Amniotic epithelial cell (primary cell): Measurements from ENCODE around the gene OR2A42.
"Not testable (repeated sequence)": the region's sequence is repeated elsewhere in the genome, so short reads cannot be mapped to it uniquely, and the experiment has no call there.

Experiments
- DNase-seq: peaks from one replicate; pipeline ENCODE4 v3.0.0-alpha.2; 2010; ENCODE audit warnings: low read depth

The OR2A42 gene

GRCh38 chr7:144239365-144239764 lies at the start of gene OR2A42:
TSS of gene OR2A42 (minus strand) at chr7:144239605. CDS start at chr7:144232843, 6,762 bp downstream.
- not testable (repeated sequence) for DNase-seq

GRCh38 chr7:144287171-144287784 lies 47.9 kb upstream of the OR2A42 start:
- DNase-seq, result not testable (repeated sequence)

- DNase-seq, result not testable (repeated sequence)
These were observed 44.3 kb upstream of the OR2A42 start for GRCh38 chr7:144283716-144284115.

- not testable (repeated sequence) for DNase-seq
These were observed 43.1 kb upstream of the OR2A42 start for GRCh38 chr7:144282490-144282889.

GRCh38 chr7:144281981-144282380 lies 42.6 kb upstream of the OR2A42 start:
- DNase-seq, result not testable (repeated sequence)

- DNase-seq, result not testable (repeated sequence)
These were observed 40.6 kb upstream of the OR2A42 start for GRCh38 chr7:144280010-144280409.

GRCh38 chr7:144275281-144275680 lies 35.9 kb upstream of the OR2A42 start:
- not testable (repeated sequence) for DNase-seq

- not testable (repeated sequence) for DNase-seq
These were observed 29.8 kb upstream of the OR2A42 start, which contains the start of gene CTAGE8 for GRCh38 chr7:144269188-144269587. TSS of gene CTAGE8 (minus strand) at chr7:144269288. CDS start at chr7:144269250, 38 bp downstream.

- not testable (repeated sequence) for DNase-seq
These were observed 25.3 kb upstream of the OR2A42 start, which contains the start of gene OR2A7 for GRCh38 chr7:144264692-144265091. TSS of gene OR2A7 (minus strand) at chr7:144264792. CDS start at chr7:144259628, 5,164 bp downstream.

- not testable (repeated sequence) for DNase-seq
These were observed 22.7 kb upstream of the OR2A42 start for GRCh38 chr7:144262128-144262527.

GRCh38 chr7:144259067-144259466 lies 19.7 kb upstream of the OR2A42 start:
- not testable (repeated sequence) for DNase-seq

- peak; percentile 14 for DNase-seq
These were observed 16.7 kb upstream of the OR2A42 start for GRCh38 chr7:144256112-144256511.

- DNase-seq, result no peak
These were observed 16.1 kb upstream of the OR2A42 start for GRCh38 chr7:144255471-144255897.

- not testable (repeated sequence) for DNase-seq
These were observed 12.9 kb upstream of the OR2A42 start for GRCh38 chr7:144252307-144252706.

- not testable (repeated sequence) for DNase-seq
These were observed 8.4 kb upstream of the OR2A42 start for GRCh38 chr7:144247674-144248330.

- DNase-seq, result not testable (repeated sequence)
These were observed 7.6 kb upstream of the OR2A42 start for GRCh38 chr7:144246967-144247366.

- not testable (repeated sequence) for DNase-seq
These were observed 6.0 kb upstream of the OR2A42 start for GRCh38 chr7:144245372-144245771.

GRCh38 chr7:144238530-144239082 lies 799 bp downstream of the OR2A42 start:
- not testable (repeated sequence) for DNase-seq

GRCh38 chr7:144233039-144233438 lies 6.4 kb downstream of the OR2A42 start:
- DNase-seq, result not testable (repeated sequence)

- not testable (repeated sequence) for DNase-seq
These were observed 8.4 kb downstream of the OR2A42 start for GRCh38 chr7:144231027-144231426.

GRCh38 chr7:144228810-144229209 lies 10.6 kb downstream of the OR2A42 start:
- not testable (repeated sequence) for DNase-seq

GRCh38 chr7:144226866-144227265 lies 12.5 kb downstream of the OR2A42 start:
- DNase-seq, result not testable (repeated sequence)

- DNase-seq, result not testable (repeated sequence)
These were observed 15.7 kb downstream of the OR2A42 start for GRCh38 chr7:144223675-144224074.
